Sigmoid colon (tissue), 4 donors: ENCODE measurements around the gene EPS8L2.

Experiments
- EP300 ChIP-seq, 4 donors: sonication (generic); formaldehyde crosslinking; IDR thresholded peaks; one replicate each; pipeline ENCODE4 v1.6.1; 2017; ENCODE audit warnings: antibody characterized with exemption in 4 of 4
- POLR2A ChIP-seq, 2 donors: fragments of 450-650 bp; IDR thresholded peaks; one replicate each; pipeline ENCODE4 v1.6.1; 2016; ENCODE audit warnings: antibody characterized with exemption in 2 of 2, mild to moderate bottlenecking in 2 of 2, moderate library complexity in 2 of 2
- POLR2AphosphoS5 ChIP-seq, 4 donors: sonication (generic); formaldehyde crosslinking; IDR thresholded peaks; one replicate each; pipeline ENCODE4 v1.6.1; 2017; ENCODE audit warnings: antibody characterized with exemption in 4 of 4
- TF ChIP-seq, protein P1 (sequence below), 4 experiments: fragments of 450-650 bp in 3 of 4; fragments of 200-600 bp in 1 of 4; IDR thresholded peaks; one replicate each; pipeline ENCODE4 v1.5.1; 2016 to 2019; ENCODE audit warnings: antibody characterized with exemption in 4 of 4, mild to moderate bottlenecking in 3 of 4, moderate library complexity in 2 of 4

DNA sequence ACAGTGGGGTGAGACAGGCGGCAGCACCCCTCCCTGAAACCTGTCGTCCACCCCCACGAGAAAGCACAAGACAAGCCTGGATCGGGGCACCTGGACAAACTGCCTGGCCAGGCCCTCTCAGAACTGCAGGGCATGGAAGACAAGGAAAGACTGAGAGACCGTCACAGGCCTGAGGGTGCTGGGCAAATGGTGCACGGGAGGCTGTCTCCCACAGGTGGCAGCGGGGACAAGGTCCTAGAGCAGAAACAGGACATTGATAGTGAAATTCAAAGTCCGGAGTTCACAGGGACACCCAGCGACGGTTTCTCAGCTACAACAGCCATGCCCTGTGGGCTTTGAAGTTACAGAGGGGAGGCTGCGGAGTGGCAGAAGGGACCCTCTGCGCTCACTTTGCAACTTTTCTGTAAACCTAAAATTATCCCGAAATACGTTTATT is 48.3 kb upstream of the EPS8L2 start:
- no peak for TF ChIP-seq POLR2A (IDR thresholded peaks at IDR 0.05)
- TF ChIP-seq, protein P1, sequence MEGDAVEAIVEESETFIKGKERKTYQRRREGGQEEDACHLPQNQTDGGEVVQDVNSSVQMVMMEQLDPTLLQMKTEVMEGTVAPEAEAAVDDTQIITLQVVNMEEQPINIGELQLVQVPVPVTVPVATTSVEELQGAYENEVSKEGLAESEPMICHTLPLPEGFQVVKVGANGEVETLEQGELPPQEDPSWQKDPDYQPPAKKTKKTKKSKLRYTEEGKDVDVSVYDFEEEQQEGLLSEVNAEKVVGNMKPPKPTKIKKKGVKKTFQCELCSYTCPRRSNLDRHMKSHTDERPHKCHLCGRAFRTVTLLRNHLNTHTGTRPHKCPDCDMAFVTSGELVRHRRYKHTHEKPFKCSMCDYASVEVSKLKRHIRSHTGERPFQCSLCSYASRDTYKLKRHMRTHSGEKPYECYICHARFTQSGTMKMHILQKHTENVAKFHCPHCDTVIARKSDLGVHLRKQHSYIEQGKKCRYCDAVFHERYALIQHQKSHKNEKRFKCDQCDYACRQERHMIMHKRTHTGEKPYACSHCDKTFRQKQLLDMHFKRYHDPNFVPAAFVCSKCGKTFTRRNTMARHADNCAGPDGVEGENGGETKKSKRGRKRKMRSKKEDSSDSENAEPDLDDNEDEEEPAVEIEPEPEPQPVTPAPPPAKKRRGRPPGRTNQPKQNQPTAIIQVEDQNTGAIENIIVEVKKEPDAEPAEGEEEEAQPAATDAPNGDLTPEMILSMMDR (IDR thresholded peaks at IDR 0.05): no peak
- no peak for TF ChIP-seq EP300 (IDR thresholded peaks at IDR 0.05)
- no peak for TF ChIP-seq POLR2AphosphoS5 (IDR thresholded peaks at IDR 0.05)
